ENCODE results near the gene CCSER2. TPM values are rescaled to one million over a fixed set of nuclear protein-coding genes. Genes with fewer than 3 reads are reported as not detected.

The CCSER2 gene
- total RNA-seq, 1 experiment from 2014 or later = 28.9 TPM

- H2AFZ ChIP-seq (ENCODE audit: low read depth, low read length, poor library complexity, severe bottlenecking) = no peak overlapping the region
- RAD21 ChIA-PET (ENCODE audit: low non-redundant PET in 1 of 2, low total read pairs in 2 of 2, uncharacterized antibody in 2 of 2, unreplicated experiment in 2 of 2) = no interaction called here
- no peaks in the 10 kb centered on the region for H3K4me1 ChIP-seq (ENCODE audit: control insufficient read depth in 1 of 2, insufficient read depth in 2 of 2, low read length in 2 of 2)
- no peaks in the 10 kb centered on the region for H3K9me3 ChIP-seq (ENCODE audit: control insufficient read depth in 1 of 2, insufficient read depth in 1 of 2, low read depth in 1 of 2, low read length in 2 of 2)
- CTCF ChIA-PET = no interaction called here
- no peak overlapping the region for H3K27ac ChIP-seq (ENCODE audit: low read depth, low read length)
- H3K9me2 ChIP-seq (ENCODE audit: insufficient read depth) = no peaks in the 10 kb centered on the region
- POLR2A ChIA-PET = no interaction called here
- ATAC-seq (no peak), DNase-seq (ENCODE audit: low read depth, low spot score) (no peak)
- no peaks in the 10 kb centered on the region for H3K27me3 ChIP-seq (ENCODE audit: insufficient read depth, low read length)
- no peaks in the 10 kb centered on the region for H3K36me3 ChIP-seq (ENCODE audit: control insufficient read depth in 1 of 2, insufficient read depth in 2 of 2, low read length in 2 of 2)
- H3K79me2 ChIP-seq (ENCODE audit: insufficient read depth, low read length) = no peaks in the 10 kb centered on the region
- no peak overlapping the region for H3K4me3 ChIP-seq (replicated peaks in 1 of 2; ENCODE audit: low read depth in 1 of 2, low read length in 2 of 2)
- BruUV-seq (replicated peaks) = no TSS peak
- H3K9ac ChIP-seq (ENCODE audit: low read length) = no peak overlapping the region
- TF ChIP-seq SRF (IDR thresholded peaks at IDR 0.05; ENCODE audit: low read depth) = no peak
- no peak for TF ChIP-seq POLR2AphosphoS5 (IDR thresholded peaks at IDR 0.05; ENCODE audit: low read depth, low read length)
- TF ChIP-seq TCF7L2 (IDR thresholded peaks at IDR 0.05; ENCODE audit: borderline replicate concordance, extremely low read depth, insufficient read depth, insufficient read length) = no peak
- no peak for TF ChIP-seq ELF1 (IDR thresholded peaks at IDR 0.05; ENCODE audit: borderline replicate concordance, low read depth)
- TF ChIP-seq REST (IDR thresholded peaks at IDR 0.05; ENCODE audit: low read depth) = no peak
- TF ChIP-seq CTCF (IDR thresholded peaks at IDR 0.05 in 2 of 3, conservative IDR thresholded peaks at IDR 0.05 in 1 of 3; ENCODE audit: borderline replicate concordance in 1 of 3, insufficient read depth in 1 of 3, low read depth in 2 of 3, low read length in 2 of 3) = no peak
- no peak for TF ChIP-seq RAD21 (IDR thresholded peaks at IDR 0.05; ENCODE audit: low read depth)
- TF ChIP-seq MAX (IDR thresholded peaks at IDR 0.05) = no peak
- TF ChIP-seq YY1 (IDR thresholded peaks at IDR 0.05; ENCODE audit: extremely low read depth, insufficient replicate concordance, low read depth, low read length) = no peak
- no peak for TF ChIP-seq EGR1 (IDR thresholded peaks at IDR 0.05; ENCODE audit: low read depth)
- TF ChIP-seq JUND (IDR thresholded peaks at IDR 0.05) = no peak
- no peak for TF ChIP-seq SP1 (IDR thresholded peaks at IDR 0.05; ENCODE audit: low read depth)
- no peak for TF ChIP-seq ATF3 (IDR thresholded peaks at IDR 0.05)
- TF ChIP-seq ZBTB33 (IDR thresholded peaks at IDR 0.05; ENCODE audit: extremely low read depth, insufficient replicate concordance, low read length) = no peak
- no peak for TF ChIP-seq FOSL1 (IDR thresholded peaks at IDR 0.05; ENCODE audit: low read depth)
- no peak for TF ChIP-seq EZH2phosphoT487 (IDR thresholded peaks at IDR 0.05; ENCODE audit: borderline replicate concordance)
- no peak for TF ChIP-seq POLR2A (IDR thresholded peaks at IDR 0.05; ENCODE audit: borderline replicate concordance, extremely low read depth, insufficient read depth, insufficient read length)
- TF ChIP-seq EZH2 (IDR thresholded peaks at IDR 0.05) = no peak
- TF ChIP-seq ZNF274 (IDR thresholded peaks at IDR 0.05; ENCODE audit: low read depth, low read length) = no peak
- no peak for TF ChIP-seq SIN3A (IDR thresholded peaks at IDR 0.05; ENCODE audit: low read depth)
- no peak overlapping the region for H3K4me2 ChIP-seq (ENCODE audit: low read length)
- intact Hi-C loops (cut with micrococcal nuclease) = no loop called here
- no peaks in the 10 kb centered on the region for H4K20me1 ChIP-seq (ENCODE audit: insufficient read depth)
These were observed 63.8 kb downstream of the CCSER2 start for GRCh38 chr10:84392181-84392580.
